Heart left ventricle (tissue), 13 donors: Measurements from ENCODE around the gene CNBD2.
"Not testable (repeated sequence)": the region's sequence is repeated elsewhere in the genome, so short reads cannot be mapped to it uniquely, and the experiment has no call there.

ENCODE experiments used
- POLR2A ChIP-seq, 2 donors: fragments of 450-650 bp; IDR thresholded peaks; one replicate each; pipeline ENCODE4 v1.6.1; 2017; ENCODE audit warnings: antibody characterized with exemption in 2 of 2, mild to moderate bottlenecking in 2 of 2, moderate library complexity in 2 of 2
- TF ChIP-seq, protein P1 (sequence below), 12 donors: fragments of 200-600 bp; sonication (generic) in 4 of 12; IDR thresholded peaks; one replicate each; pipeline versions ENCODE4 v1.5.0 to v1.8.0; 2018 to 2022; ENCODE audit warnings: antibody characterized with exemption in 12 of 12, mild to moderate bottlenecking in 5 of 12
- donor health status: ischemic (EF 13 %, LVEDD 7.1; RV severe dilation, severe dysfunction).
- donor health status: DM: no; HTN: yes; CAD: no.
- donor health status: DM: no; HTN: no; CAD: no.
- donor health status: ischemic (EF 25% LVEDD 6.9; RV normal size, moderate dysfunction).
- donor health status: ischemic (EF 25% LVEDD 5.7; RV mildly dilated, moderate dysfunction).
- donor health status: ischemic (EF 35%, LVEDD 5.7; RV mildly dilated, moderate dysfunction).
- donor health status: nonischemic (EF 11% LVEDD 7.7; RV severe dilation, severe dysfunction).
- donor health status: DM: yes; HTN: yes; CAD: no.
- donor health status: PGD.
- donor health status: ischemic (EF 29% LVEDD 5.4; RV normal size, mild dysfunction).
- donor health status: nonischemic (EF 23%, LVEDD 6.1; RV moderate dilation, normal function).

DNA sequence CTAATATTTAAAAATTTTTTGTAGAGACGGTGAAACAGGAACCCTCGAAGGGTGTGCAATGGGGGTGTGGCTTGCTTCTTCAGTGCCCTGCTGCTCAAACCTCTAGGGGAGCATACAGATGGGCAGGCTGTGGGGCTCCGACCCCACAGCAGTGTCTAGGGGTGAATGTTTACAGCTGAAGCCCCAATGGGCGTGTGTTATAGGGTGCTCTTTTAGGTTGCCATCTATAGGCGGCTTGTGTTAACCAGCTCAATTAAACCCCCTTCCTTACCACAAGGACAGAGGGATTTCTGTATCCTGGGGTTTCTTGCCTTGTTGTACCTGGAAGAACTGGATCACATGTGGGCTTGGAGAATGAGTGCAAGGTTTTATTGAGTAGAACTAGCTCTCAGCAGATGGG is 109.4 kb downstream of the CNBD2 start:
- TF ChIP-seq, protein P1, sequence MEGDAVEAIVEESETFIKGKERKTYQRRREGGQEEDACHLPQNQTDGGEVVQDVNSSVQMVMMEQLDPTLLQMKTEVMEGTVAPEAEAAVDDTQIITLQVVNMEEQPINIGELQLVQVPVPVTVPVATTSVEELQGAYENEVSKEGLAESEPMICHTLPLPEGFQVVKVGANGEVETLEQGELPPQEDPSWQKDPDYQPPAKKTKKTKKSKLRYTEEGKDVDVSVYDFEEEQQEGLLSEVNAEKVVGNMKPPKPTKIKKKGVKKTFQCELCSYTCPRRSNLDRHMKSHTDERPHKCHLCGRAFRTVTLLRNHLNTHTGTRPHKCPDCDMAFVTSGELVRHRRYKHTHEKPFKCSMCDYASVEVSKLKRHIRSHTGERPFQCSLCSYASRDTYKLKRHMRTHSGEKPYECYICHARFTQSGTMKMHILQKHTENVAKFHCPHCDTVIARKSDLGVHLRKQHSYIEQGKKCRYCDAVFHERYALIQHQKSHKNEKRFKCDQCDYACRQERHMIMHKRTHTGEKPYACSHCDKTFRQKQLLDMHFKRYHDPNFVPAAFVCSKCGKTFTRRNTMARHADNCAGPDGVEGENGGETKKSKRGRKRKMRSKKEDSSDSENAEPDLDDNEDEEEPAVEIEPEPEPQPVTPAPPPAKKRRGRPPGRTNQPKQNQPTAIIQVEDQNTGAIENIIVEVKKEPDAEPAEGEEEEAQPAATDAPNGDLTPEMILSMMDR (IDR thresholded peaks at IDR 0.05), result not testable (repeated sequence)
- not testable (repeated sequence) for TF ChIP-seq POLR2A (IDR thresholded peaks at IDR 0.05)
